Neural crest cell (in vitro differentiated cells): Measurements from ENCODE around the gene WRNIP1. TPM values are rescaled to one million over a fixed set of nuclear protein-coding genes. Genes with fewer than 3 reads are reported as not detected.

Source experiments
- DNase-seq: peaks from one replicate; pipeline ENCODE4 v3.0.0; 2021; ENCODE audit warnings: low read depth, mixed read lengths, low spot score
- H3K27ac Mint-ChIP-seq: one replicate; pipeline ENCODE4 v1.8.0; 2021; ENCODE audit warnings: mild to moderate bottlenecking, mixed read lengths; ENCODE audit not compliant: unreplicated experiment
- H3K27me3 Mint-ChIP-seq: 2 replicates; pipeline ENCODE4 v1.8.0; 2021; ENCODE audit warnings: low read depth, mild to moderate bottlenecking, mixed read lengths
- H3K36me3 Mint-ChIP-seq: 2 replicates; pipeline ENCODE4 v1.8.0; 2021; ENCODE audit warnings: low read depth, mild to moderate bottlenecking, mixed read lengths
- H3K4me1 Mint-ChIP-seq: 2 replicates; pipeline ENCODE4 v1.8.0; 2021; ENCODE audit warnings: mixed read lengths
- H3K4me3 Mint-ChIP-seq: one replicate; pipeline ENCODE4 v1.8.0; 2021; ENCODE audit warnings: mild to moderate bottlenecking, mixed read lengths
- H3K9me3 Mint-ChIP-seq: 2 replicates; pipeline ENCODE4 v1.8.0; 2021; ENCODE audit warnings: mixed read lengths
- CTCF ChIP-seq: fragments of 200-600 bp; sonication (generic); conservative IDR thresholded peaks from 2 replicates; pipeline ENCODE4 v1.5.0; 2021; ENCODE audit warnings: antibody characterized with exemption, mild to moderate bottlenecking
- total RNA-seq: library from RNA; stranded (reverse); gene quantifications from 2 replicates; pipeline ENCODE4 v1.2.1, GENCODE V29; 2021

Gene WRNIP1
- total RNA-seq, 1 donor from 2014 or later: 46.2 TPM

GRCh38 chr6:2823104-2823850 is 58.1 kb downstream of the WRNIP1 start:
- no peak overlapping the region for H3K27ac Mint-ChIP-seq
- TF ChIP-seq CTCF: no peak
- no peak for DNase-seq
- H3K4me3 Mint-ChIP-seq: no peak overlapping the region
- H3K27me3 Mint-ChIP-seq: no peaks in the 10 kb centered on the region
- H3K4me1 Mint-ChIP-seq: peaks cover 4% of the 10 kb centered on the region
- H3K36me3 Mint-ChIP-seq: peaks cover 2% of the 10 kb centered on the region
- H3K9me3 Mint-ChIP-seq: no peaks in the 10 kb centered on the region

- TF ChIP-seq CTCF: no peak
Observed at GRCh38 chr6:2826131-2826530, 60.9 kb downstream of the WRNIP1 start.

GRCh38 chr6:2827142-2827541 is 61.9 kb downstream of the WRNIP1 start:
- H3K27ac Mint-ChIP-seq: no peak overlapping the region
- no peak for TF ChIP-seq CTCF
- H3K4me1 Mint-ChIP-seq: peaks cover 4% of the 10 kb centered on the region
- peaks cover 2% of the 10 kb centered on the region for H3K36me3 Mint-ChIP-seq
- no peak for DNase-seq
- no peak overlapping the region for H3K4me3 Mint-ChIP-seq
- H3K9me3 Mint-ChIP-seq: no peaks in the 10 kb centered on the region
- no peaks in the 10 kb centered on the region for H3K27me3 Mint-ChIP-seq

More at GRCh38 chr6:2826131-2826530, 60.9 kb downstream of the WRNIP1 start:
- Mint-ChIP-seq H3K4me3 (no peak overlapping the region), H3K27me3 (no peaks in the 10 kb centered on the region), H3K27ac (no peak overlapping the region), H3K4me1 (peaks cover 4% of the 10 kb centered on the region), H3K9me3 (no peaks in the 10 kb centered on the region), H3K36me3 (peaks cover 2% of the 10 kb centered on the region)
- no peak for DNase-seq

GRCh38 chr6:2828629-2829028 is 63.4 kb downstream of the WRNIP1 start:
- H3K36me3 Mint-ChIP-seq: peaks cover 2% of the 10 kb centered on the region
- no peak for DNase-seq
- peaks cover 4% of the 10 kb centered on the region for H3K4me1 Mint-ChIP-seq
- no peak overlapping the region for H3K27ac Mint-ChIP-seq
- H3K9me3 Mint-ChIP-seq: no peaks in the 10 kb centered on the region
- no peak for TF ChIP-seq CTCF
- H3K27me3 Mint-ChIP-seq: no peaks in the 10 kb centered on the region
- H3K4me3 Mint-ChIP-seq: no peak overlapping the region

- no peaks in the 10 kb centered on the region for H3K27me3 Mint-ChIP-seq
- H3K4me3 Mint-ChIP-seq: no peak overlapping the region
- peaks cover 1% of the 10 kb centered on the region for H3K36me3 Mint-ChIP-seq
Observed at GRCh38 chr6:2829253-2829652, 64.1 kb downstream of the WRNIP1 start.

More at GRCh38 chr6:2829253-2829652, 64.1 kb downstream of the WRNIP1 start:
- TF ChIP-seq CTCF: no peak
- Mint-ChIP-seq H3K9me3 (no peaks in the 10 kb centered on the region), H3K4me1 (peaks cover 4% of the 10 kb centered on the region), H3K27ac (no peak overlapping the region)
- DNase-seq: no peak
